CD1c-positive myeloid dendritic cell (primary cell): ENCODE data around the gene MFF.
"Not testable (repeated sequence)": the region's sequence is repeated elsewhere in the genome, so short reads cannot be mapped to it uniquely, and the experiment has no call there.

Experiments
- DNase-seq: peaks from one replicate; pipeline ENCODE4 v3.0.0-alpha.2; 2016; ENCODE audit errors: extremely low spot score

Gene MFF

DNA sequence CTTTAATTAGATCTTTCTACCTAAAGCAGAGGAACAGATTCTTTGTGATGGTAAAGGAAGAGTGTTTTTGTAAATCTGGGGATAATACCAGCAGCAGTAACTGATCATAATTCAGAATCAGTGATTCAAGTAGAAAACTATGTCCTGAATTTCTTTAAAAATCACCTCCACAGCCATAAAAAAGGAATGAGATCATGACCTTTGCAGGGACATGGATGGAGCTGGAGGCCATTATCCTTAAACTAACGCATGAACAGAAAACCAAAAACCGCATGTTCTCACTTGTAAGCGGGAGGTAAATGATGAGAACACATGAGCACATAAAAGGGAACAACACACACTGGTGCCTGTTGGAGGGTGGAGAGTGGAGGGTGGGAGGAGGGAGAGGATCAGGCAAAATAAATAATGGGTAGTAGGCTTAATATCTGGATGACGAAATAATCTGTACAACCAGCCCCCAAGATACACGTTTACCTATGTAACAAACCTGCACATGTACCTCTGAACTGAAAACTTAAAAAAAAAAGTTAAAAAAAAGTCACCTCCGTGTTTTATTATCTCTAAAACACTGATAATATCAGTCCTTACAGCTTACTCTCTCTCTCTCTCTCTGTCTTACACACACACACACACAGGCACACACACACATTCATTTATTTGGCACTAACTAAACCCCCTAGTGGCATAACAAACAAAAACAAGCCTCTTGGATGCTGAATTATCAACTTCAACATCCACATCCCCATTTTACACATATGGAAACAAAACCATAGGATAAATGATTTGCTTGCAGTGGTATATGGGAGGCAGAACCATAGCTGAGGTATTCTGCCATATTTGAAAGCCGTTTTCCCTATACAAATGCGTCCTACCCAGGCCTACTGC is 52.7 kb downstream of the MFF start:
- DNase-seq, result no peak

DNA sequence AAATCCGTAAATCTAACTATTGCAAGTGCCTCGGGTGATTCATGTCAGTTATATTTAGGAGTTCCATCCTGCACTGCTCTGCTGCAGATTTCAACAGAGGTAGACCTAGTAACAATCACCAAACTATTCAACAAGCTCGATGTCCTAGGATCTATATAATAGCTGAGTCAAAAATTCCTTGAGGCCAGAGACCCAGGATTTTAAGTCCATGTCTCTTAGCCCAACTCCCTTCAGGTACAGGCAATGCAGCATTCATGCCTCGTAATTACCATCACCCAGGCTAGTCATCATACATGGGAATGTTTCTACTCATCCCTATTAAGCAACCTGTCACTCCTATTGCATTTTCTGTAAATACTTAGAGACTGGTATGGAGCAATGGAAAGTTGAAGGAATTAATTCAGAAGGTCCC is 53.3 kb downstream of the MFF start:
- DNase-seq, result no peak

DNA sequence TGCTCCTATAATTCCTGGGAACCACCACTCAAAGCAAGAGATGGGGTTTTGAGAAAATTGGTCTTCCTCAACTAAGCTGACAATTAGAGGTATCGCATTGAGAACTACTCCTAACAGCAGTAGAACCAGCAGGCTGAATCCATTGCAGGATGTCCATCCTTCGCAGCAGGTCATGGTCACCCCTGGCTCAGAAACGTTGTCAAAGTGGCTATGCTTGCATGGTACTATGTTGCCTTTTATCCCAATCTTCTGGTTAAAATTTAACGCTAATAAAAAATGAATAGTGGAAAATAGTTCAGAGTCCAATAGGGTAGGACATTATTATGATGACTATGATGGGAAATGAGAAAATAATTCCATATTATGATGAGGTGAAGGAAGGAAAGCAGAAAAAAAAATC is 54.0 kb downstream of the MFF start, which contains the start of gene TM4SF20:
Gene TM4SF20 (minus strand): TSS at position 212 of the 400 bp plus-strand sequence. CDS start 38 bp downstream, at position 174.
- no peak for DNase-seq

DNA sequence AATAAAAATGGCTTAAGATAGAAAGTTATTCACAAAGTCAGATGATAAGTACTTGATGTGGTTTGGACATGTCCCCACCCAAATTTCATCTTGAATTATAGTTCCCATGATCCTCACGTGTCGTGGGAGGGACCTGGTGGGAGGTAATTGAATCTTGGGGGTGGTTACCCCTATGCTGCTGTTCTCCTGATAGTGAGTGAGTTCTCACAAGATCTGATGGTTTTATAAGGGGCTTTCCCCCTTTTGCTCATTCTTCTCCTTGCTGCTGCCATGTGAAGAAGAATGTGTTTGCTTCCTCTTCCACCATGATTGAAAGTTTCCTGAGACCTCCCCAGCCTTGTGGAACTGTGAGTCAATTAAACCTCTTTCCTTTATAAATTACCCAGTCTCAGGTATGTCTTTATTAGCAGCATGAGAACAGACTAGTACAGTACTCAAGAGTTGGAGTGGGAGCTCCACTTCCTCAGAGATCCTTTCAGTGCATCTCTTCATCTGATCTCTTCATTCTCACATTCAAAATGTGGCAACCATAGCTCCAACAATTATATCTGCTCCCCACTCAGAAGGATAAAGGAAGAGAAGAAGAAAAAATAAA is 57.3 kb downstream of the MFF start:
- DNase-seq, result not testable (repeated sequence)

DNA sequence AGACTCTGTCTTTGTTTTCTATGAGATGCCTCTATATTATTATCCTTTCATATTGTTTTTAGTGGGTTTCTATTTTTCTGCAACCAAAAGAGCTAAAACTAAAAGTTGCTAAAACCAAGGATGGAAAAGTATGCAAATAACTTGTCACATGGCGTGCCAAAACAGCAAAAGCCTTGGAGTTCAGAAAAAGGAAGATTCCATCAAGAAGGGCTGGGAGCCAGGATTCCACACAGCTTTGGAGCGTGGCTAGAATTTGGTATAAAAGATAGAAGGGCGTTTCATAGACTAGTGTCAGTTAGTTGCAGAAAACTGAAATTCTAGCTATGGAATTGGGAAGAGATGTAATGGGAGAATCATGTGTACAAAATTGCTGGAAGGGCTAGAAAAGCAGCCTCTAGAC is 58.6 kb downstream of the MFF start:
- no peak for DNase-seq

DNA sequence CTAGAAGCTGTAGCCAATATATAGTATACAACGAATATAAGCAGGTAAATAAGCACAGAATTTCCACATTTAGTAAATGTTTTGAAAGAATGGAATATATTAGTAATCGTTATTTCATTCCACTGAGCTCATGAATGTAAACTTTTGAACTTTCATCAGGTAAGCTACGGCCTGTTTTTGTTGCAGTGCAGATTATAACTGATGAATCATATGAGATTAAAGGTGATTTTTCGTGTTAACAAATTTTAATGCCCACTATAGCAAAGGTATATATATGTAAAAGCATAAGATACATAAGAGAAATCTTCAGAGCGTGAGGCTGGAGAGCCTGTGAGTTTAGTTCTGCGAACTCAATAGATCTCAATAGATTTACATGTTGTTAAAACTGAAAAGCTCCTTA is 61.6 kb downstream of the MFF start:
- no peak for DNase-seq

DNA sequence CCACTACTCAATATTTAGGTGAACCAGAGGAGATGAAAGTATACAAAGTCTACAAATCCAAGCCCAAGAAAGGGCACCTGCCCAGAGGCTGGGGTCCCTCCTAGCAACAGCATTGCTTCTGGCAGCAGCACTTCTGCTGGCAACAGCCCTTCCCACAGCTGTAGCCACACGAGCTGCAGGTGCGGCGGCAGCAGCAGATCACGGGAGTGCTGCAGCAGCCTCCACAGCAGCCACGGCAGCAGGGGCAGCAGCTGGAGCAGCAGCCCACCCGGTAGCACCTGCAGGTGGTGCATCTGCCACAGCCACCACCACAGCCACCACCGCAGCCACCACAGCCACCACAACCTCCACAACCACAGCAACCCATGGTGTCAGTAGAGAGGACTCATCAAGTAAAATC is 62.5 kb downstream of the MFF start, which contains the start of gene SCYGR1:
Gene SCYGR1 (minus strand): TSS at position 367 of the 400 bp plus-strand sequence. CDS start 0 bp downstream, at position 367.
- not testable (repeated sequence) for DNase-seq

DNA sequence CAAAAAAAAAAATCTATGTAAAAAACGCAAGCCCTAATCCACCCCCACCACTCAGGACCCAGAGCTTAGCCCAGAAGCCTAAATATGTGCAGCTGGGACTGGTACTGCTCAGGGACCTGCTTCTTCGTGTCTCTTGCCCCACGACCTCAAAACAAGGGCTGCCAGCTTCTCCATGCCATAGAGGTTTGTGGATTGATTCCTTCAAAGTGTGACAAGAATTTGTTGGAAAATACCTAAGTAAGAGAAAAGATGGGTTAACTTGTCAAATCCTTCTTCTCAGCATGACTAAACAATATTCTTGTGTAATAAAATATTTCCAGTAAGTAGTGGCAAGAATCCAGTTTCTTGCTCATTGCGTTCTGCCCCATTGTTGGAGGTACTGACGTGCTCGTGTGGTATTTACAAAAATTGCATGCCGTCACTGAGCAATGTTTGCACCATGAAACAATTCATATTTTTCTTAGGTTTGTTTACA is 63.5 kb downstream of the MFF start:
- no peak for DNase-seq

DNA sequence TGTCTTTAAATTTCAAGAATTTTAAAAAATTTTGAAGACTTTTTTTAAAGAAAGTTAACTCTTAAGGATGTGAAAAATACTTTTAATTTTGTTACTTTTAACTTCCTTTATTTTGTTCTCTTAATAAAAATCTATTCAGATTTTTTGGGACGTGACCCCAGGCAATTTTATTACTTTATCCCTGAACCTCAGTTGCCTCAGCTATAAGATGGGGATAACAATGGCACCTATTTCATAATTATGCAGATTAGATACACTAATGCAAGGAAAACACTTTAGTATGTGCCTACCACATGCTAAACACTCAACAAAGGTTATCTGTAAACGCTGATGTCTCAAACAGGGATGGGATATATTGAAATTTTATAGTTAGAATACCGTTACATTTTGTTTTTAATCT is 64.2 kb downstream of the MFF start:
- no peak for DNase-seq

DNA sequence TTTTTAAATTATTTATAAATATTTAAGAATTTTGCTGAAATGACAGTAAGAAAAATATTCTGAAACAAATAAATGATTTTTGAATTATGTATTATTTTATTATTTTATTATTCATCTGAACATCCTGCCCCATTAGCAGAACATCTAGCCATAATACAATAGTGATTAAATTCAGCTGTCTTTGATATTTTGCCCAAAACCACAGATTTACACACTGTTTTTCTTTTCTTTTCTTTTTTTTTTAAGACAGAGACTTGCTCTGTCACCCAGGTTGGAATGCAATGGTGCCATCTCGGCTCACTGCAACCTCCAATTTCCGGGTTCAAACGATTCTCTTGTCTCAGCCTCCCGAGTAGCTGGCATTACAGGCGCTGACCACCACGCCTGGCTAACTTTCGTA is 64.6 kb downstream of the MFF start:
- DNase-seq, result no peak

DNA sequence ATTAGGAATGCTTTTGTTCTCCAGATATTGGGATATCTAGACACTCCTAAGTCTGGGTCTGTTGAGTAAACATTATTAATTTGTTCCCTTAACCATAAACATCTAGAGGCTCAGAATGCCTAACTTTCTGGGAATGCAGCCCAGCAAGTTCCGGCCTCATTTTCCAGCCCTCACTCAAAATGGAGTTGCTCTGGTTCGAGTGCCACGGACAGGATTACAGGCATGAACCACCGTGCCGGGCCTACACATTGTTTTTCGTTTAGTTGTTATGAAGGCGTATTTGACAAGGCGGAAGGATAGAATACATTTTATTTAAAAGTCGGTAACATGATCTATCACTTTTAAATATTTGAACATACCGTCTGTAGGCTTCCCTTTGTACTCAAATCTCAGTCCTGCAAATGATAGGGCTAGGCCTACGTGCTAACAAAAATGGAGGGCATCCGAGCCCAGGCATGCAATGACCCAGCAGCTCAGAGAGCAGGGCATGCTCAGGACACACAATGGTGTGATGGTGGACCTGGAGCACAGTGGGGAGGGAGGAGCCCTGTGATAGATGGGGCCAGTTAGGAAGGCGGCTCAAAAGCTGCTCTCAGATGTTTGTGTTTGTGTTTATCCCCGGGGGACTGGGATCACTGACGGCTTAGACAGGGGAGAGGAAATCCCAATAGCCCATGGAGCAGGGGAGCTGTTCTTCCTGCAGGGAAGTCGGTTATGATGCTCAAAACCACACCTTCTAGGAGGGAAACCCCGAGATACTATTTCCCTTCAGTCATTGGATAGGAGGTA is 65.6 kb downstream of the MFF start:
- DNase-seq, result no peak

DNA sequence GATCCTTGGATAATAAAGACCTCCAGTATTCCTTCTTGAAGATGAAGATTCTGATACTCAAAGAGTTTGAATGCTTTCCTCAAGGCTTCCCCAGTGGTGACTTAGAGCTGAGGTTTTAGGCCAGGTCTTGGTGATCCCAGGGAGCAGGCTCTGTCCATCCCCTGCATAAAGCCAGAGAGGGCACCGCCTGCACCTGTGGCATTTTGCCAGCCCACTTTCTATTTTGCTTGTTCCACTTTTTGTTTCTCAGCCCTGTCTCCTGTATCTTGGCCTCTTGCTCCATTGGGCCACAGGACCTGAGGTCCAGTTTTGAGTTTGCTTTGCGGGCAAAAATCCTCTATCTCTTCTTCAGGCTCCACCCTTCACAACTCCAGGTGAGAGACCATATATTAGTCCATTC is 69.3 kb downstream of the MFF start:
- DNase-seq, result no peak

DNA sequence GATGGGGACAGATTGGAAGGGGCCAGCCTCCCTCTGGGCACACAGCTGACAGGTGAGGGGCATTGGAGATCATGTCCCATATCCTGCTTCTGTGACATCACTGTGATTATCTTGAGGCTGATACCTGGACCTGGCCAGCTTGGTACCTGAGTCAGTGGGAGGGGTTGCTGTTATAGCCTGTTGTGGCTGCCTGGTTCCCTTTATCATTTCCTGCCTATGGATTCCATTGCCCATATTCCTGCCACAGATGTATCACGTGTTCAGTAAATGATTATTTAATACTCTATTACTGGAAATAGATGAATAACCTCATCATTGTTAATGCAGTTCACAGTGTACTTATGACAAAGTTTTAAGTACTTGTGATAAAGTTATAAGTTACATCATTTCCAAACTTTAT is 70.5 kb downstream of the MFF start:
- no peak for DNase-seq

DNA sequence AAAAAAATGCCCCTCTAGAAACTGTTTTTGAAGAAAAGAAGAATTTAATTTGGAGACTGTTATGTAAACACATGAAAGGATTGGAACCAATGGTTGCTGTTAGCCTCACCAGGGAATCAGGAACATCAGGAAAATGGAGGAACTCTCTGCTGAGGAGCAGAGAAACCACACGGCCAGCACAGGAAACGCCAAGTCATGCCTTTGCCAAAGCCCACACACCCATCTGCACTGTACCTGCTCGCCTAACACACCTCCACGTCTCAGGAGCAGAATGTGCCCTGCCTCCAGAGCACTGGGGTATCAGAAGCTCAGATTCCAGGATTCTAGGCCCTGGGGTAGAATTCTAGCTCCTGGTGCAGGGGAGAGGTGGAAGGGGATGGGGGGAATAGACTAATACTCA is 72.5 kb downstream of the MFF start:
- no peak for DNase-seq

DNA sequence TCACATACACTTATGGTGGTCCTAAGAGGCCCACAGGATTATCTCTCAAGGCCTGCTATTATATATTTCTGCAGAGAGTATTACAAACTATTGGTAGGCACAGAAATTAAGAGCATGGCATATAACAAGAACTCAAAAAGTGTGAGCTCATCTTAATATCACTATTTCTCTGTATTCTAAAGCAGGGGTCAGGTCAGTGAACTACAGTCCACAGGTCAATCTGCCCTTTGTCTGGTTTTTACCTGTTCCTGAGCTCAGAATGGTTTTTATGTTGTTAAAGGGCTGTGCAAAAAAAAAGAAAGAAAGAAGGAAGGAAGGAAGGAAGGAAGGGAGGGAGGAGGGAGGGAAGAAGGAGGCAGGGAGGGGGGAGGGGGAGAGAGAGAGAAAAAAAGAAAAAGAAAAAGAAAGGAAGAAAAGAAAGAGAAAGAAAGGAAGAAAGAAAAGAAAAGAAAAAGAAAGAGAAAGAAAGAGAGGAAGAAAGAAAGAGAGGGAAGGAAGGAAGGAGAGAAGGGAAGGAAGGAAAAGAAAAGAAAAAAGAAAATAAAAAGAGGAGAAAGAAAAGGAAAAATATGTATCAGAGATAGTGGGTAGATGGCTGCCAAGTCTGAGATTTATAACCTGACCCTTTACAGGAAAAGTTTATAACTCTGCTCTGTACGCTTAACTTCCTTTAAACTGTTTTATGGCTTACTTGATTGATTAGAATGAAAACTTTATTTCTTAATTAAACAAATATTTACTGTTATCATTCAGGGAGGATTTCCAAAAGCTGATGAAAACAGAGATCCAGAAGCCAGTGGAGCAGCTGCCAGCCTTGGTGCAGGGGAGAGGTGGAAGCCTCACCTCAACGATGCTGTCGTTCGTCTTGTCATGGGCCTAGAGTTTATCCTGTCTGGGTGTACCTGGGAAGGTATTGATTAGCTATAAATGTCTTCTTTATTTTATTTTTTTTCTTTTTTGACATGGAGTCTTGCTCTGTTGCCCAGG is 73.9 kb downstream of the MFF start:
- no peak for DNase-seq

DNA sequence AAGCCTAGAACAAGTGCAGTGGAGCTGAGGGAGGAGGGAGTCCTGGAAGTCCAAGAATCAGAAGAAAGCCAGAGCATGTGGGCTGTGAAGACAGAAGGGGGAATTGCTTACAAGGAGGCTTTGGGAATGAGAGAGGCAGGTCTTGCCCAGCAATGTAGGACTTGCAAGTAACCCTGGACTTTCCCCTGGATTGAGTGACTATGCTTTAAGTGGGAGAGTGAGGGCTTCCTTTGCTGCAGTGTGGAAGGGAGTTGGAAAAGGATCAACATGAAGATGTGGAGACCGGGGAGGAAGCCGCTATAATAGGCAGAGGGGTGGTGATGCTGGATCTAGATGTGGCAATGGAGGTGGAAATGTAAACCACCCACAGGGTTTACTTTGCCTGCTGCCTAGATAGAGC is 76.5 kb downstream of the MFF start:
- DNase-seq, result no peak

DNA sequence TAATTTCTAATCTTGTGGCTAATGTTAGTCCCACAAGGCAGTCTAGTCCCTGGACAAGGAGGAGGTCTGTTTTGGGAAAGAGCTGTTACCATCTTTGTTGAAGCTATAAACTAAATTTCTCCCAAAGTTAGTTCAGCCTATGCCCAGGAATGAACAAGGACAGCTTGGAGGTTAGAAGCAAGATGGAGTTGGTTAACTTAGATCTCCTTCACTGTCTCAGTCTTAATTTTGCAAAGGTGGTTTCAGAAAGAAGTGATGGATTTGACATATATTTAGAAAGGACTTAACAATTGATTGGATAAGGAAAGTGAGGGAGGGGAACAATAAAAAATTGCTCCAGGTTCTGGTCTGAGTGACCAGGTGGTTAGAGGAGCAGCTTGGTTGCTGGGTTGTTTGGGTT is 77.3 kb downstream of the MFF start:
- DNase-seq, result no peak

DNA sequence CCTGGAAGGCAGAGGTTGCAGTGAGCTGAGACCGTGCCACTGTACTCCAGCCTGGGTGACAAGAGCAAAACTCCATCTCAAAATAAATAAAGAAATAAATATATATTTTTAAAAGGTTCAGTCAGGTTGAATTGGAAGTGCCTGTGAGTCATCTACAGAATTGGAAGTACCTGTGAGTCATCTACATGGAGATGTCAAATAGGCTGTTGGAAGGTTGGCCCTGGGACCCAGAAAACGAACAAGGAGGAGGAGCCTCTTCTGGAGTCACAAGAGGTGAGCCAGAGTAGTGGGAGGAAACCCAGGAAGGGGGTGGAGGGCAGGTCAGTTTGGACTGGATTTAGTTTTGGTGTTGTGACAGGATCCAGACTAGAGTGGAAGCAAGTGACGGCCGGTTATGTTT is 77.9 kb downstream of the MFF start:
- no peak for DNase-seq

DNA sequence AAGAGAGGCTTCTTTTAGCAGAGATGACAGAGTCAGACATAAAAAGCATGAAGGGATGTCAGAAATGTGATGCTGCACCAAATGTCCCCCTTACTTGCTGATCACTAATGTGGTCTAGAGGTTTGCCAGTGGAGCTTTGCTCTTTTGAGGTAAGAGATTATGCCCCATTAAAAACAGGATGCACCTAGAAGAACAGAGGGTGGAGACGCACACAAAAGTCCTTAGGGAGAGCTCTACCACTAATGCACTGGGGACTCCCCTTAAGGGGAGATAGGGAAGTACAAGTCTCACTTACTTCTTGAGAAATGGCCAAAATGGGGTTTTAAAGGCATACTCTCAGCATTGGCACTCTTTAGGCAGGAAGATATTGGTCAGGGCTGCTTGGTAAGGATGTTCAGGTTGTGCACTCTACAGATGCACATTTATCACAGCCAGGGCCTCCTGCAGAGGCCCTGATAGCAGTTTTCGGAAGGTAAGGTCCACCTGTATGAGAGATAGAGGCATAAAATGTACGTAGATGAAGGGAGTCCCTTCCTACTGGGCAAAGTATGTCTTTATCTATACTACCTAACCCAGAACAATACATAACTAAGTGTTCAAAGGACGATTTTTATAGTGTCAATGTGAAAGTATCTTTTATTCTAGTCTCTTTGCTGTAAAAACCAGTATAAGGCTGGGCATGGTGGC is 79.7 kb downstream of the MFF start:
- peak; percentile 56 for DNase-seq
